Stimulated activated CD8-positive, alpha-beta memory T cell treated with anti-CD3 and anti-CD28 coated beads, Interleukin-7, amount 100 ng/mL, for 4 hours (primary cell): ENCODE measurements around the gene CYTIP.
"Not testable (repeated sequence)": the region's sequence is repeated elsewhere in the genome, so short reads cannot be mapped to it uniquely, and the experiment has no call there.

Experiments used
- DNase-seq, 2 donors: peaks; one replicate each; pipeline ENCODE4 v3.0.0-alpha.2; 2020; ENCODE audit warnings: low read depth in 2 of 2

CYTIP gene

DNA sequence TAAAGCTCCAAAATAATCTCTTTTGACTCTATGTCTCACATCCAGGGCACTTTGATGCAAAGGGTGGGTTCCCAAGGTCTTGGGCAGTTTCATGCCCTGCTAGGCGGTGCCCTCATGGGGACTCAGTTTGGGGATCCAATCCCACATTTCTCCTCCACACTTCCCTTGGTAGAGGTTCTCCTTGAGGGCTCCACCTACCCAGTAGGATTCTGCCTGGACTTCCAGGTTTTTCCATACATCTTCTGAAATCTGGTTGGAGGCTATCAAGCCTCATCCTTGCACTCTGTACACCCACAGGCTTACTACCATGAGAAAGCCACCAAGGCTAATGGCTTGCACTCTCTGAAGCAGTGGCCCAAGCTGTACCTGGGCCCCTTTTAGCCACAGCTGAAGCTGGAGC lies 68.5 kb downstream of the CYTIP start:
- no peak for DNase-seq

DNA sequence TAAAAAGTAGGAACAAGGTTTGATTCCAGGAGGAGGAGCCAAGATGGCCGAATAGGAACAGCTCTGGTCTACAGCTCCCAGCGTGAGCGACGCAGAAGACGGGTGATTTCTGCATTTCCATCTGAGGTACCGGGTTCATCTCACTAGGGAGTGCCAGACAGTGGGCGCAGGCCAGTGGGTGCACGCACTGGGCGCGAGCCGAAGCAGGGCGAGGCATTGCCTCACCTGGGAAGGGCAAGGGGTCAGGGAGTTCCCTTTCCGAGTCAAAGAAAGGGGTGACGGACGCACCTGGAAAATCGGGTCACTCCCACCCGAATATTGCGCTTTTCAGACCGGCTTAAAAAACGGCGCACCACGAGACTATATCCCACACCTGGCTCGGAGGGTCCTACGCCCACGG lies 75.4 kb downstream of the CYTIP start:
- not testable (repeated sequence) for DNase-seq

DNA sequence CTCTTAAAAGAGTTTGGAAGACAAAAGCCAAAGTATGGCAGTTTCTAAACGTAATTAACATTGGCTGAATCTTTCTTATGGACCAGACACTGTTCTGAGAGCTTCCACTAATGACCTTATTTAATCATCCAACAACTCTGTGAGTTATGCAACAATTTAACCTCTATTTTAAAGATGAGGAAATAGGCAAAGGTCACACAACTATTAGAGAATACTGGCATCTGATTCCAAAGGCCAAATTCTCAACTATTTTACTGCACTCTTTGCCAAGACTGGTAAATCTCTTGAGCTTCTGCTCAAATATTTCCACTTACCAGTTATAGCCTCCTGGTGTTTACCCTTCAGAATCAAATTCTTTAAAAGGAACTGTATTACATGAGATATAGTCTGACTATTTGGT lies 76.2 kb downstream of the CYTIP start:
- DNase-seq = no peak
